GM18867 (cell line): ENCODE measurements around the gene F2RL1.
"Not testable (repeated sequence)": the region's sequence is repeated elsewhere in the genome, so short reads cannot be mapped to it uniquely, and the experiment has no call there.

Experiments
- ATAC-seq: cut with Tn5 transposase; IDR thresholded peaks from one replicate; pipeline ENCODE4 v1.9.1; 2021; ENCODE audit warnings: mild to moderate bottlenecking, moderate library complexity; ENCODE audit not compliant: unreplicated experiment

F2RL1 gene

DNA sequence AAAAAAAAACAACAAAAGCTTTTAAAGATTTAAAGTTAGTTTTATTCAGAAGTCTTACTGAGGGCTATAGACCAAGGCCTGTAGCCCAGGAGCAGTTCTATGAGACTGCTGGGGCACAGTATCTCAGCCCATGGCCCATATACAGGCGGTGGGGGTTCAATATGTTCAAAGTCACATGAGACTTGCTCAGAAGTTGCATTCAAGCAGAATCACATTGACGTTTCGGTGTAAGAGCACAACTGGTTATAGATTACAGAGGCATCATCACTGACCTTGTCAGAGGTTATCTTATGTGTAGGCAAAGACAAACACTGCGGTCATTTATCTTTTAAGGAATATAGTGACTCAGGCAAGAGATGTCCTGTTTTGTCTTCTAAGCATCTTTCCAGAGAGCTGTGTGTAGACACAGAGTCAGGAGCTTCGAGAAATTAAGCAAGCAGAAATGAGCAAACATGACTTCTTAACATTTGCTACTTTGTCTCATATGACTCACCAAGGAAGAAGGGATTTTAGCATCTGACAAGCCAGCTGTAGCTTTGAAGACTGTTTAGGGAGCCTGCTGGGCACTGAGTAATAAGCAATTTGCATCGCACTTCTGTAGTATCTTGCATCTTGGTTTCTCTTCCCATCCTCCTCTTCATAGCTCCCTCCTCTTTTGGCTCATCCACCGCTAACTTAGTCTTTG is 12.9 kb upstream of the F2RL1 start:
- ATAC-seq = peak; percentile 66

DNA sequence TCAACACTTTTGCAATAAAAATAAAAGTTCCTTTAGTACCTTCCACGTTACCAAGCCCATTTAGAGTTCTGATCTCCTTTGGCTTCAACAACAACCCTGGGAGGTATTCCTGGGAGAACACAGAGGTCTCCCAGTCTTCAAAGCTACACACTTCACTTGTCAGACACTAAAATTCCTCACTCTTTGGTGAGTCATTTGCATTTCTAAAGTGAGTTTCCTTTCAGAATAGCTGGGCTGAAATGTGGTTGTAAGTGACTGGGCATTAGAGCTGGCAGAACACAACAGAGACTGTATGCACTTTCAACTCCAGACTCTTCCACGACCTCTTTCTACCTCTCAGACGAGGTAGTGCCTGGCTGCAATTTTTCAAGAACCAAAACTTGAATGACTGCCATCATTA is 11.5 kb upstream of the F2RL1 start:
- no peak for ATAC-seq

DNA sequence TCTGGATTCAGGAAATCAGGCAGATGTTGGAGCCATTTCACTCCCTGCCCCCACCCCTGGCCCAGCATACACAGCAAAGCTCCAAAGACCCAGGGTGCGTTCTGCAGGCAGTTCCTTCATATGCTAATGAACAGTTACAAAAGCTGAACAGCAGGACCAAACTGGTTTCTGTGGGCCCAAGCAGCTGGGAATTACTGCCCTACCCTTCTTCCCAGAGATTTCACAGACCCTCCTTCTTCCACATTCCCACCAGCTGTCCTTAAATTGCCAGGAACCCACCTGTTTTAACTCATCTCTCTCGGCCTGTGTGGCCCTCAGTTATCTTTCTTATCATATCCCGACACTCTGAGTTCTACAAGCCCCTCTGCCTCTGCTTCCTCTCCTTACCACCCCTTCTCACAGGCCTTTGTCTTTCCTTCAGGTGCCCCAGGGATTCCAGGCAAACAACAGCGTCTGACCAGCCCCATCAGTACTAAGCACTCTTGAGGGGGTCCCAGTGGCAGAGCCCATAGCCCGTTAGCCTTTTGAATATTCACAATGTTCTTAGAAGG is 10.6 kb upstream of the F2RL1 start:
- ATAC-seq = no peak

DNA sequence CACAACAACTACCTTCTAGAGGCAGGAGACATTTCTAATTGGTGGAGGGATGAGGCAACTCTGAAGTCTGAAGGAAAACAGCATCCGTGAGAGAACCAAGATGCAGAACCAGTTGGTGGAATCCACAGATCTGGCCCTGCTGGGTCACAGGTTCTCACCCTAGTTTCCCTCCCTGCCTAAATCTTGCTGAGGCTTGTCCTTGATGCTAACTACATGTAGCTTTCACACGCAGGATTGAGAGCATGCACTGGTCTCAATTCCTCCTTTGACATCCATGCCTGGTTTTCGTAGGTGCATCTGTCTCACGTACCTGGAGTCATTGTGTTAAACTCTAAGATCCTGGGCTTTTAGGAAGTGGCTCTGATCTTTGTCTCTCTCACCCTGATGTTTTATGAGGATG is 9.7 kb upstream of the F2RL1 start:
- no peak for ATAC-seq

DNA sequence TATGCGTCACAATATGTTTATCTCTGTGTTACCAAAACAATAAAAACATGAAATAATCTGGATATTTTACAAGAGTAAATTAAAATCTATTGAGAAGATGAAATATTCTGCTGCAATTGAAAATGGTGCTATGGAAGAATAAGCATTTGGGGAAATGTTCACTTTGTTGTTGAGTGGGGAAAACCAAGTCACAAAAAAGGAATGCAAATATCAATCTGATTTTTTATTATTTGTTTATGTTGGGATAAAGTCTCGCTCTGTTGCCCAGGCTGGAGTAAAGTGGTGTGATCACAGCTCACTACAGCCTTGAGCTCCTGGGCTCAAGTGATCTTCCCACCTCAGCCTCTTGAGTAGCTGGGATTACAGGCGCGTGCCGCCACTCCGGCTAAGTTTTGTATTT is 8.6 kb upstream of the F2RL1 start:
- no peak for ATAC-seq

DNA sequence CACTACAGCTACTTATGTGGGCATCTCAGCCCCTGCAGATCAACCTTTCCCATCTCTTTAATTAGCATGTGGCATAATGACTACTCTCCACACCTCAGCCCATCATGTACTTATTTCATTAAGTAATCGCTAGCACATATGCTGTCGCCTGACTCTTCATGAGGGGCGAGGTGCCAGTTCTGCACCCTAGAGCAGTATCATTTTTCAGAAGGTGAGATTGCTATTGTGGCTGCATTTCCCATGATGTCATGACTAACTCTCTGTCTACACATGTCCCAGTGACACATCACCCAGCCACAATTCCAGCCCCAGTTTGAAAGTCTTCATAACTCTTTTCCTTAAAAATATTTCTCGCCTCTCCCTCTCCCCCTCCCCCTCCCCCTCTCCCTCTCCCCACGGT is 7.6 kb upstream of the F2RL1 start:
- no peak for ATAC-seq

DNA sequence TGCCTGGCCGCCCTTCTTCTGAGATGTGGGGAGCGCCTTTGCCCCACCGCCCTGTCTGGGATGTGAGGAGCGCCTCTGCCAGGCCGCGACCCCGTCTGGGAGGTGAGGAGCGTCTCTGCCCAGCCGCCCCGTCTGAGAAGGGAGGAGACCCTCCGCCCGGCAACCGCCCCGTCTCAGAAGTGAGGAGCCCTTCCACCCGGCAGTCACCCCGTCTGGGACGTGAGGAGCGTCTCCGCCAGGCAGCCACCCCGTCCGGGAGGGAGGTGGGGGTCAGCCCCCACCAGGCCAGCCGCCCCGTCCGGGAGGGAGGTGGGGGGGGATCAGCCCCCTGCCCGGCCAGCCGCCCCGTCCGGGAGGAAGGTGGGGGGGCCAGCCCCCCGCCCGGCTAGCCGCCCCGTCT is 6.6 kb upstream of the F2RL1 start:
- not testable (repeated sequence) for ATAC-seq

DNA sequence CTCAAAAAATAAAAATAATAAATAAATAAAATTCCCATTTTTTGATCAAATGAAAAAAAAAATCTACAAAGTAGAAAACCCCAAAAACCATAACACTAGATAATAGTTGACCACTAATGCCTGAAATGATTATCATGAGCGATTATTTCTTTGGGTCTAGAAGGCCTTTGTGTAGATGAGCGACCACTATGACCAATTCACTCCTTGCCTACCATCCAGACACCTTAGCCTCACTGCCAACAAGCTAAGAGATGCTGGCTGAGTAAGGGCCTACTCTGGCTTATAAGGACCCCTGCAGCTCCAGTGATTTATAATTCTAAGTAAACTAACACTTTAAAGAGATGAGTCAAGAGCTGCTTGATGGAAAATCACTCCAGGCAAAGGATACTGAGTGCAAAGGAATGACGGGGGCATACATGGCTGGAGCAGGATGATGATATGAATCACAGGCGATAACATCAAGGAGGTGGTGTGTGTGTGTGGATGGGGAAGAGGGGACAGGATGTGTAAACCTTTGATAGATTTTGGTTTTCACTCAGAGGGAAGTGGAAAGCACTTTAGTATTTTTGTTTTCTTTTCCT is 4.8 kb upstream of the F2RL1 start:
- no peak for ATAC-seq

DNA sequence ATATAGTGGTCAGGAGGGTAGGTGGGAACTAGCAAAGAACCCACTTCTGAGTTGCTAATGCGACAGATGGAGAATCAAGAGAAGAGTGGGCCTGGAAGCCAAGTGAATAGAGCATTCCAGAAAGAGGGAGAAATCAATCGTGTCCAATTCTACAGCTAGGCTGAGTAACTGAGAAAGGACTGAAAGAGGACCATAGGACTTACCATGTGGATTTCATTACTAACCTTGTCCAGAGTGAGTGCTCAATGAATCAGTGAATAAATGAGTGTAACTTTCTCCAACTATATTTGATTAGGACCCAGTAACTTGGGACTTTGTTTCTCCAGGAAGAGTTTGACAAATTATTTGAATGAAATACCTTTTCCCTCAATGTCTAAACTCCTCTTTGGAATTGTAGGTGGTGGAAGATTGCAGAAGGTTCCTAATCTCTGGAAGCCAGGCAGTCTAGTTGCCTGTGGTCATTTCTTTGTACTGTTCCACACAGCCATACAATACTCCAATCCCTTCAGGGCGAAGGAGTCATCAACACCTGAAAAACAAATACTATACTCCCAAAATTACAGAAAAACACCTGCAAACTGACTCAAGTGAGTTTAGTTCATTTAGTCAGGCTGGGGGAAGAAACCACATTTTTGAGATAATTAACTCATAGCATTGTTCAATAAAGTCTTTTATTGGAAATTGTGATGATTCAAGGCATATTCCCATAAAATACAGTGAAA is 2.6 kb upstream of the F2RL1 start:
- no peak for ATAC-seq

DNA sequence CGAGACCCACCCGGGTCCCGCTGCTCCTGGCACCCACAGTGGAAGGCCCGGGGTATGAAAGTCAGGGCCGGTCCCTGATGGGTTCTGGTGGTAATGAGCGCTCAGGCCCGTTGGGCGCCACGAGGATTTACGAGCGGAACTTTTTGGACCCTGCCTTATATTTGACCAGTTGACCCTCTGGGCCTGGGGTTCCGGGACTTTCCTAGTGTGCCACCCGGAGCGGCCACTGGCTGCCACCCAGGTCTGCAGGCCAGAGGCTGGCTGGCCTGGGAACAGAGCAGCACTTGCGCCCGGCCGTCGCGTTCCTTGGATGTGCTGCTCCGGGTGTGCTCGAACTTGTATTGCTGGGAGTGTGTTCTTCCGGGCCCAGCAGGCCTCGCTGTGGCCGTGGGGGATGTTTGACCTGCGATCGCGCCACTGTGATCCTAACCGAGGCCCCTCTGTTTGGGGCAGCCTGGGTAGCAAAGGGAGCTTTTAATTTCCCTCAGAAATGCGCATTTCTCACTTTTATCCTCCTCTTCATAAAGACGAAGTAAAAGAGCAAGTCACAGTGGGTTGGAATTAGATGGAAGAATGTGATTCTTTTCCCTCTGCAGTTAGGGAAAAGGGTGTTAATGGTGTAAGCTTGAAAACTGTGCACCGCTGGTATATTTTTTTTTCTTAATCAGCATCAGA is 1.2 kb downstream of the F2RL1 start:
- no peak for ATAC-seq

DNA sequence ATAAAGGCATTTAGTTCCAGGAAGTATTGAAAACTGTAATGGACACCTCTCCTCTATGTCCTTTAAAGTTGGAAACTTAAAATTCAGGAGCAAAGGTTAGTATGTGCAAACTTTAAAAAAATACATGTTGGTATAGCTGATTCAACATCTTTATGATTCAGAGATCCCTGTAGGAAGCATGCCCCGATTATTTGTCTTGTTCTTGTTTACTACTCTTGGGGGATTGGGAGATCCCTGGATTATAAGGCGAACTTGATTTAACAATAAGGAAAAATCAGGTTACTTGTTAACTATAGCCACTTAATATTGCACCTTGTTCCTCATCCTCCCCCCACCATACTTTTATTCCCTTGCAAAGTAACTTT is 1.7 kb downstream of the F2RL1 start:
- ATAC-seq = no peak

DNA sequence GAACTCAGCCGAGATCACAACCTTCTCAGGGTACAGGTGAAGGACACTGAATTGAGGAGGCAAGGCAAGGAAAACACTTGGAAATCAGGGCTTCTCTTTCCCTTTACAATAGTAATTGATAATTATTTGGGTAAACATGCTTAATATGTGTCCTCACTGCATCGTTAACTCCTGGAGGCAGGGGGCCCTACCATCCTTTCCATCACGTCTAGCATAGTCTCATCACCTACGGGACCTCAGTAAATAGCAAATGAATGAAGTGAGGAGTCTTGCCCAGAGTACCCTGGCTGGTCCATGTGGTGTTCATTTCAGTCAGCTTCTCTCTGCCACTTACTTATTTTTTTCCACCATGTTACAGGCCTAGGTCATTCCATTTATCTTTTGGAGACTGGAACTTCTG is 2.3 kb downstream of the F2RL1 start:
- no peak for ATAC-seq

DNA sequence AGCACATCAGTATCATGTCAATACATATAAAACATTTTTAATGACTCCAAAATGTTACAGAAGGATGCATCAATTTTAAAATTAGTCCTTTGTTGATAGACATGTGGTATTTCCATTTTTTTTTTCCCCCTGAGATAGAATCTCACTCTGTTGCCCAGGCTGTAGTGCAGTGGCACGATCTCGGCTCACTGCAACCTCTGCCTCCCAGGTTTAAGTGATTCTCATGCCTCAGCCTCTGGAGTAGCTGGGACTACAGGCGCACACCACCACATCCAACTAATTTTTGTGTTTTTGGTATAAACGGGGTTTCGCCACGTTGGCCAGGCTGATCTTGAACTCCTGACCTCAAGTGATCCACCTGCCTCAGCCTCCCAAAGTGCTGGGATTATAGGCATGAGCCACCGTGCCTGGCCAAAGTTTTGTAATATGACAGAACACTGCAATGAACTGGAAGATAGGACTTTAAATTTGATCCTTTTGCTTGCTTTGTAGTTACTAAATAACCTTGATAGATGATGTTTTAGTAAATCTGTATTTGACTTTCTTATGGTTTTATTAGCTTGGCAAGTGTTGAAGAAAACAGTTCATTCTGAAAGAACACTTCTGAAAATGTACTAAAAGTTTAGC is 3.4 kb downstream of the F2RL1 start:
- ATAC-seq = not testable (repeated sequence)

DNA sequence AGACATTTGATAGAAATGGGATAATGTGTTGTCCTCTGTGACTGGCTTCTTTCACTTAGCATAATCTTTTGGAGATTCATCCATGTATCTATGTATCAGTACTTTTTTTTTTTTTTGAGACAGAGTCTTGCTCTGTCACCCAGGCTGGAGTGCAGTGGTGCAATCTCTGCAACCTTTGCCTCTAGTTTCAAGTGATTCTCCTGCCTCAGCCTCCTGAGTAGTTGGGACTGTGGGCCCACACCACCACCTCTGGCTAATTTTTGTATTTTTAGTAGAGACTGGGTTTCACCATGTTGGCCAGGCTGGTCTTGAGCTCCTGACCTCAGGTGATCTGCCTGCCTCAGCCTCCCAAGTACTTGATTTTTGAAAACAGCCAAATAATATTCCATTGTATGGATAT is 7.6 kb downstream of the F2RL1 start:
- ATAC-seq = not testable (repeated sequence)

DNA sequence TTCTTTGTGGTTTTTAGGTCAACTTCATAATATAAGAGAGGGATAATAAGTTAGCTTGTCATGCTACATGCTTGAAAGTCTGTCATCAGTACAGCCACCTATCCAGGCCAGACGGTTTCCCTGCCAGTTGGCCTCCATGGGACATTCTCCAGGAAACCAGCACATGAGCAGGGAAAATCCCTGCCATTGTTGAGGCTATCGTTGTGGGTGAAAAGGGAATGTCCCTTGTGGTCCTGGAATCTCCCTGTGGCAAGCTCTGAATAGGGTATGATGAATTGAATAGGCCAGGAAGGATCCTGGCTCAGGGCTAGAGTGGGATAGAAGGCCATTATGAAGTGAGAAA is 12.3 kb downstream of the F2RL1 start:
- ATAC-seq = no peak

DNA sequence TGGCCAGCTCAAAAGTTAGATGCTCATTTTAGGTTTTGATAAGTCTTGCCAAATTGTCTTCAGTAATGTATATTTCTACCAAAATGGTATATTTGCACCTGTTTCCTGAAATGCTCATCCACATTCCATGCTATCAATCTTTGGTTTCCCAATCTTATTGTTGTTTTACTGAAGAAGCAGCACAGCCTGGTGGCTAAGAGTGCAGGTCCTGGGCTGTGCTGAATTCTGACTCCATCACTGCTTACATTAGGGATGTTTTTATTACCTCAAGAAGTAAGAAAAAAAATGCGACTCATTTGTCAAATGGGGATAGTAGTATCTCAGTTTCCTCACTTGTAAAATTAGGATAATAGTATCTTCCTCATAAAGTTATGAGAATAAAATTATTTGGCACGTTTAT is 17.4 kb downstream of the F2RL1 start:
- ATAC-seq = no peak

DNA sequence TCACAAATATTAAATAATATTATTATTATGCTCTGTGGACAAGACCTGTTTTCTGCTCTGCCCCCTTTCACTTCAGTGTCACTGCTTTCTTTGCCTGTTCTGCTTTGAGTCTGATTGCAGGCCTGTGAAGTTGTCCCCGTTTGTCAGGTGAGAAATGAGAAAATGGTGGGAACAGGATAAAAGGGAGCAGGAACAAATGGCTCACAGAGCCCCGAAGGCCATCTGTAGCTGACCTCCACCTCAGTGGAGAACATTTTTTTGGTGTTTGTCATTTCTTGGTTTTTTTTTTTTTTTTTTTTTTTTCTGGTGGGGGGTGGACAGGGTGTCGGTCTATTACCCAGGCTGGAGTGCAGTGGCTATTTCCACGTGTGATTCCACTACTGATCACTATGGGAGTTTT is 17.8 kb downstream of the F2RL1 start:
- no peak for ATAC-seq

DNA sequence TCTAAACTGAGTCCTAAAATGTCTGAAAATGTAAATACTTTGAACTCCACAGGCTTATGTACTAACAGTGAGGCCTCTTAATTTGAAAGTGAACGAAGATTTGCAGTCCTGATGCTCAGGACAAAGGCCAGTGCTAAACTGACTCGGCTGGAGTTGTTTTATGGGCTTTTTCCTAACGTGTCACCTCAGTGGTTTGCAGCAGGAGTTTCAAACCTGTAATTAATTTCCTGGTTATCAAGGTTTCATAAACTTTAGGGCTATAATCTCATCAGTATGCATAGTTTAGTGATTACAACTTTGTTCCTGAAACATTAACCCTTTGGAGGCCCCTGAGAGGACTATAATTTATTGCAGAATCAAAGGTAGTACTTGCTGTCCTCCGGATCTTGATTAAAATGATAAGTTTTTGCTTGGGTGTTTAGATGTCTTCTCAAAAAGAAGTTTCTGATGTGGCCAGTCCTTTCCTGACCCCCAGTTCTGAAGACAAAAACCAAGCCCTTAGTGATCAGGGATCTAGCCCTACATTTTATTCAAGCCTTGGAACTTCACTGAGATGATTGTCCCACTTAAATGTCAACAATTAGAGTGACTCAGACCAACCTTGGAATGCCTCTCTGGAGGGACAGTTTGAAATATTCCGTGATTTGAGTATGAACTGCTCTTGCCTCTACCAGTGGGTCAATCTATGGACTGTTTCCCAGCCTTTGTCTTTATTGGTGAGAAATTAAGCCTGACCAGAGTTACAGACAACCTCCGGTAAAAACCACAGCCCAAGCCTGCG is 19.8 kb downstream of the F2RL1 start:
- no peak for ATAC-seq

DNA sequence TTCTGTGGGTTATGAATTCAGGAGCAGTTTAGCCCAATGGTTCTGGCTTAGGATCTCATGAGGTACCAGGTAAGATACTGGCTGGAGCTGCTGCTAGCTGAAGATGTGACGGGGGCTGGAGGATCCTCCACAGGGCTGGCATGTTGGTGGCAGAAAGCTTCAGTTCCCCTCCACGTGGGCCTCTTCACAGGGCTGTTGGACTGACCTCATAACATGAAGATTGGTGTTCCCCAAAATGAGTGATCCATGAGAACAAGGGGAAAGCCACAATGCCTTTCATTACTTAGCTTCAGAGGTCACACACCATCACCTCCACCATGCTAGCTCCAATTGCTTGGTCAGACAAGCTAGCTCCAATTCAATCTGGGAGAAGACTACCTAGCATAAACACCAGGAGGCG is 22.5 kb downstream of the F2RL1 start:
- no peak for ATAC-seq

DNA sequence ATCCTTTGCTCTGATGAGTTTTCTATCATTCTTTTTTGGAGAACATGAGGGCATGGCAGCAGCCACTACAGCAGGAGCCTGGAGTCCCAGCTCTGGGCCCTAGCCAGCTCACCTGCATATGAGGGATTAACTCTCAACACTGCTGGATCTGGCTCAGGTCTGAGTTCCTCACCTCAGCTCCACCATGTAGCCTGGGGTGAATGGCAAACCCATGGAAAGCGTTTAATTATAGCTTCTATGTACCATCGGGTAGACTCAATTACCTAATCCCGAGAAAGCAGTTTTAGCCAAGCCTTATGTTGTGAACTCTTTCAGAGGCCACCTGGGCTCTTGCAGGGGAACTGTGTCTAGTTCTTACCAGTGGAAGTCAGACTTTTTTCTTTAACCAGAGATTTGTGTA is 27.1 kb downstream of the F2RL1 start:
- ATAC-seq = no peak
